D341Med (cell line): ENCODE results near the gene RAB6B.
"Not testable (repeated sequence)": the region's sequence is repeated elsewhere in the genome, so short reads cannot be mapped to it uniquely, and the experiment has no call there.

Source experiments
- DNase-seq: peaks from one replicate; pipeline ENCODE4 v3.0.0; 2012; ENCODE audit warnings: low spot score

The RAB6B gene

DNA sequence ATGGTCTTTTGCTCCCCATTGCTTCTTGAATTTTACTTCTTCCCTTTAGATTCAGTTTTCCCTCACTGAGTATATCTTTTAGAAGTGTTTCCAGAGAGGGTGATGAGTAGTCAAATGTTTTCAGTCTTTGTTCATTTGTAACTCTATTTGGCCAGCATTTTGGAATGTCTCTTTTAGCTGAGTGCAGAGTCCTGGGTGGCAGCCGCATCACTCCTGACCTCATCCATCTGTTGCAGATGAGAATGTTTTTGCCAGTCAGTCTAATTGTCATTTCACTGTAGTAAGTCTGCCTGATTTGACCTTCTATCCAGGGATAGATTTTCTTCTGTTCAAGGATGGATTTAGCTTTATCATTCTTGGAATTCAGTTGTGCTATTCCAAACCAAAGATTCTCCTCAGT, 82.8 kb downstream of the RAB6B start:
- no peak for DNase-seq

DNA sequence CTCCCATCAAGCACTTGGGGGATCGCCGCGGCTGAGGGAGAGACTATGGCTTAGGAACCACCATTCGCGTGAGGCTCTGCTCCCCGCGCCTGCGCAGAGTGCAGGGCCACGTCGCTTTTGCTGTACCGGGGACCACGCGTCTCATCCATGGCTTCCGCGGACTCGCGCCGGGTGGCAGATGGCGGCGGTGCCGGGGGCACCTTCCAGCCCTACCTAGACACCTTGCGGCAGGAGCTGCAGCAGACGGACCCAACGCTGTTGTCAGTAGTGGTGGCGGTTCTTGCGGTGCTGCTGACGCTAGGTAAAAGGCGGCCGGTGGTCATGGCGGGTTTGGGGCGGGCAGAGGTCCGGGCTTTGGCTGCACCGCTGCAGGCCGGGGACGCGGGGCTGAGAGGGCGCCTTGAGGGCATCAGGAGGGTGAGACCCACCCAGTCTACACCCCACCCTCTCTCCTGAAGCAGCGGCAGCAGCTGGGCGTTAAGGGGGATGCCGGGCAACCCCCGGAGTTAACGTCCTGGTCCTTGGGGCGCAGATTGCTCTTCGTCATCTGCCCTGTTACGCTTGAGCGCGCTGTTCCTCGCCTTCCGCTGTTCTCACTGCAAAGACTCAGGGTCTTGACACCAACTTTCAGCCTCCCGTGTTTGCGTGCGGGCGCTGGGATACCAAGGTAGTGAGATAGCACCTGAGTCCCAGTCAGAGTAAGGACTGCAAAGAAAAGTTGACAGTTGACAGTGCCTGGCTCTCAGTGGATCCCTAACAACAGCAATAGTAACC, 89.8 kb downstream of the RAB6B start, which contains the start of gene SRPRB:
Gene SRPRB, plus strand, starts transcription at position 114 of the 774 bp plus-strand sequence. Its CDS starts 34 bp downstream, at position 148.
- DNase-seq, result peak; percentile 99

DNA sequence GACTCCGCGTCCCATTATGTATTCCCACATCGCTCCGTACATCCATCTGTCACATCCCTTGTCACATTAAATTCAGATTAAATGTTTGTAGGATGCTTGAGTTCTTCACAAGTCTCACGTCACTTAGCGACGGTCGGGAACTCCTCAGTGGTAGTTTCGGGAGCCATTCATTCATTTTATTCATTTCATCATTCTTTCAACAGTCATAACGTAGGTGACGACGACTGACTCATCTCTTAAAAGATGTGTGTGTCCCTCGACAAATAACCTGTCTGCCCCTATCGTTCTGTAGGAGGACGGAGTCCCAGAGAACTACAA, 90.3 kb downstream of the RAB6B start:
- no peak for DNase-seq

DNA sequence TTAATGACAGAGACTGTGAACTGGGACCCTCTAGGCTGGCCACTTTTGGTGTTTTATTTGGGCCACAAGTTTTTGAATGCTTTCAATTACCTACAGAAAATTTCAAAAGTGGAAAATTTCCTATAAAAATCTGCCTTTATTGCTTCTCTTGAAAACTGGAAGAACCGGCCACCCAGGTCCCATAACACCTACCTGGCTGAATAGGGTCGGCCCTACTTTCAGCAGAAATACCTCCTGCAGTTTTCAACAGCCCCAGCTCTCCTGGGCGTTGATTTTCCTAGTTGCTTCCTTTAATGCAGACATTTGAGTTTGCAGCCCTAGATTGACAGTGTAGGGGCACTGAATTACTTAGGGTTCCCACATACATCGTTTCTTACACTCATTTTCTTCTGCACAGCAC, 90.8 kb downstream of the RAB6B start:
- DNase-seq, result no peak

DNA sequence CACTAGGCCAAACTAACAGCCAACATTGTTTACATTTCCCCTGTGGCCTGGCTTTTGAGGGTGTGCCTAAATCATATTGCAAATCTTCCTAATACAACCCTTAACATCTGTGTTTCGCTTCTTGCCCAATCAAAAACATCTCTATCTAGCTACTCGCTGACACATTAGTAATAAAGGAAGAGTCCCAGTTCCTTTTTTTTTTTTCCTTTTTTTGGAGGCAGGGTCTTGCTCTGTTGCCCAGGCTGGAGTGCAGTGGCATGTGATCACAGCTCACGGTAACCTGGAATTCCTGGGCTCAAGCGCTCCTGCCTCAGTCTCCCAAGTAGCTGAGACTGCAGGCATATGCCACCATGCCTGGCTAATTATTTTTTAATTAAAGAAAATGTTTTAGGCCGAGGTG, 92.2 kb downstream of the RAB6B start:
- no peak for DNase-seq

DNA sequence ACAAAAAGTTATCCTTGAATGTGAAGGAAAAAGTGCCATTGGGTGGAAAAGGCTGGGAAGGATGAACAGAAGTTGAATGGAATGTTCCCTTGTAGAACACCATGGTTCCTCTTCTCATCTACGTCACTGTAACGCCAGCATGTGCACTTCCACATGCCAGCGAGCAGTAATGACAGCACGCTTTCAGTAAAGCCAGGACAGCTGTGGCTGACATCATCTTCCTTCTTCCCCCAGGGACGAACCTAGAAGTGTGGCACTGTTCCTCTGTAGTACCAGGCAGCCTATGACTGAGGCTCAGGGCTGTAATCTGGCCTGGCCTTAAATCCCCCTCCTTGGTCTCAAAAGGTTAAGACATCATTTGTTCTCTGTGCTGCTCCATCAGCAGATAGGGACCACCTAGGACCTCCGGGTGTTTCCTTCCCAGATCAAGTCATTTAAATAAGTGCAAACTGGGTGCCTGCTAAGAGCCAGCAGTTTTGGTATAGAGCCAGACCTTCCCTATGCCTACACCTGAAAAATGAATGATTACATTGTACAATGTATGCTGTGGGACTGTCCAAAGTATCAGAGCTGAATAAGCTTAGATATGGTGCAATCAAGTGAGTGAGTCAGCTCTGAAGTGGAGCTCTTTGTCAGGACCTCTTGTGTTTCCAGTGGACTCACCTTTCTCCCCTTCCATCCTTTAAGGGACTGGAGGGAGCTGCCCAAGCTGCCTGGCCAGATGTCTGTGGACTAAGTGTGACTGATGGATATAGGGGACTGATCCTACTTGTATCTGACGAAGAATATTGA, 95.7 kb downstream of the RAB6B start:
- no peak for DNase-seq

DNA sequence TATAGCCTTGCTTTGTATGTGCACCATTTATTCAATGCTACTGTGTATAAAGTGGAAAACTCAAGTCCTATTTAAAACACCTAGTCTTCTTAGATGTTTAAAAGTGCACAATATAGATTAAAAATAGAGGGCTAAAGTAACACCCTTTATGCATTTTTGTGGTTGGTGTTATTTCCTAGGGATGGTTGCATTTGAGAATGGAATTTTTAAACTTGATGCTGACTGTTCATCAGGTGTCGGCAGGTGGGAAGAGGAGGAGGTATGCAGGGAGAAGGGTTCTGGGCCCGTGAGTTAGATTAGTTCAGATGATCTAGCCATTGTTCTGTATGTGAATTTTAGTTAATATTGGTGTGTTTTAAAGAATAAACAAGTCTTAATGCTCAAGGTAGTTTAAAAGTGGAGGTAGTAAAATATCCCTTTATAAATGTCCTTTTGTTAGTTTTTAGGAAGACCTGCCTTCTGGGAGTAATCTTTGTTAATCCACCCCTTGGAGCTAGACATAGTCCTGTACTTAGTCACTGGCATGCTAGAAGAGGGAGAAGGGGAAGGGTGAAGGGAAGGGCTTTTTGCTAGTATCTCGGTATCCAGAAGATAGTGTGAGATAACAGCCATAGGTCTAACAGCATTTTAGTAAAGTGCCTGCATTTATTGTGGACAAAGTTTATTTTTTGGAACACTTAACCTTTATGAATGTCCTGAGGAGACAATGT, 98.1 kb downstream of the RAB6B start:
- no peak for DNase-seq

DNA sequence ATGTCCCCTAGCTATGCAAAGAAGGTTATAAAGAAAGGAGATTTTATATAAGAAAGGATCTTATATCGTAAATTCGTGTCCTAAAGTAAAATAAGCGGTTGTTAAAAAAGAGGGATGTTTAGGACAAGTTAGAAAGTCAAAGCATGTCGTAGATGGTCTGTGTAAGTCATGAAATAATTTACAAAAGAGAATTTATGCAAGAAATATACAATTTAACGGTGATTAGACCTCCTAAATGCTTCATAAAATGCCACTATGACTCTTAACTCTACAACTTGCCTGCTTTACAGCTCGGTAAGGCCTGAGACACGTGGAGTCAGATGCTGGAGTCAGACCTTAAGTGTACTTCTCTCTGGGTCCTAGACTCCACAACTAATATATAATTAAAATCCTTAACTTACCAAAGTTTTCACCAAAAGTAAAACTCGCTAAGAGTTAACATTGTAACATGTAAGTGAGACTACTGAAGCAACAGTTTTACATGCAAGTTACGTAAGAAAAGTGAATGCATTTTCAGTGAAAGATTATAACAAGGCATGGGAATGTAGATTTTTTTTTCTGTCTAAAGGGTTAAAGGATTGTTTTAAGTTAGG, 103.4 kb downstream of the RAB6B start:
- DNase-seq, result no peak

DNA sequence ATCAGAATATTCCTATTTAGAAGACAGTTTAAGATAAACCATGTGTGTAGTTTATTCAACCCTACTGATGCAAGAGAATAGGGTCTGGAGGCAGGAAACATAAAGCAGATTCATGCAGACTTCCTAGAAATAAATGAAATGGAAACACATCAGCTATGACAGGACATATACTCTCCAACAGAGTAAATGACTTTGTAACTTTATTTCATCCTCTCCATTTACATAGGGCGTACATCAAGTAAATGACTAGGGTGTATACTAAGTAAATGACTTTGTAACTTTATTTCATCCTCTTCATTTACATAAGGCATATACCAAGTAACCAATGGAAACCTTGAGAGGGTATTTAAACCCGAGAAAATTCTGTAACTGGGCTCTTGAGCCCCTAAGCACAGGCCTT, 107.7 kb downstream of the RAB6B start:
- no peak for DNase-seq

DNA sequence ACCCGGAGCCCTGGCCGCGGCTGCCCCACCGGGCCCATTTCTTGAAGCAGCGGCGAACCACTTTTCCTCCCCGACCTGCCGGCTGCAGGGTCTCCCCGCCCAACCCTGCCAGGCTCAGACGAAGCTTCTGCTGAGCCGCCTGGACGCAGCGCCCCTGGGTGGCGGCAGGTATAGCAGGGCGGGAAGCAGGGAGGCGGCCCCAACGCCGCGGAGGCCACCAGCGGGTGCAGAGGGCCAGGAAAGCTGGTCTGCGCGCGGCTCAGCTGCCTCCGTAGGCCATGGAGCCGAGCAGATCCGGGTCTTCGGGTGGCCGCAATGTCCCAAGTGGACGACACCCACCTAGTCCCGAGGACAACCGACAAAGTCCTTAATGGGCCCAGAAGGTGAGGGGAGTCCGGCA, 111.9 kb downstream of the RAB6B start:
- DNase-seq, result no peak

DNA sequence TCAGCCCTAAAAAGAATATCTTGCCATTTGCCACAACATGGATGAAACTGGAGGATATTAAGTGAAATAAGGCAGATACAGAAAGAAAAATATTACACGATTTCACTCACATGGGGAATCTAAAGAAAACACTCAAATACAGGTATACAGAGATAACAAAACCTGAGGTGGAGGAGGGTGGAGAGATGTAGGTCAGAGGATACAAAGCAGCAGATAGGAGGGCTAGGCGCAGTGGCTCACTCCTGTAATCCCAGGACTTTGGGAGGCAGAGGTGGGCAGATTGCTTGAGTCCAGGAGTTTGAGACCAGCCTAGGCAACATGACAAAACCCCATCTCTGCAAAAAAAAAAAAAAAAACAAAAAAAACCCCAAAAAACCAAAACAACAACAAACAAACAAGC, 113.2 kb downstream of the RAB6B start:
- DNase-seq, result no peak

DNA sequence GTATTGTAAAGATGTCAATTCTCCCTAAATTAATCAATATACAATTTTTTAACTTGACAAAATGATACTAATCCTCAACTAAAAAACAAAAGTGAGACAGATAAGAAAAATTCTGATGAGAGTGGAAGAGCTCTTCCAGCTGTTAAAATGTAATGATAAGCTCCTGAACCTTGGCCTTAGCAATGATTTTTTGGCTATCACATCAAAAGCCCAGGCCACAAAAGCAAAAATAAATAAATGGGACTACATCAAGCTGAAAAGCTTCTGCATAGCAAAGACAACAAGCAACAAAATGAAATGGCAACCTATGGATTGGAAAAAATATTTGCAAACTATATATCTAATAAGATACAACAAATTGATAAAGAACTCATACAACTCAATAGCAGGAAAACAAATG, 114.1 kb downstream of the RAB6B start:
- no peak for DNase-seq

DNA sequence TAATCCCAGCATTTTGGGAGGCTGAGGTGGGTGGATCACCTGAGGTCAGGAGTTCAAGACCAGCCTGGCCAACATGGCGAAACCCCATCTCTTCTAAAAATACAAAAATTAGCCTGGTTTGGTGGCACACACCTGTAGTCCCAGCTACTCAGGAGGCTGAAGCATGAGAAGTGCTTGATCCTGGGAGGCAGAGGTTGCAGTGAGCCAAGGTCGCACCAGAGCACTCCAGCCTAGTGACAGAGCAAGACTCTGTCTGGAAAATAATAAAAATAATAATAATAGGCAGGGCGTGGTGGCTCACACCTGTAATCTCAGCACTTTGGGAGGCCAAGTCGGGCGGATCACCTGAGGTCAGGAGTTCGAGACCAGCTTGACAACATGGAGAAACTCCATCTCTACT, 114.9 kb downstream of the RAB6B start:
- not testable (repeated sequence) for DNase-seq

DNA sequence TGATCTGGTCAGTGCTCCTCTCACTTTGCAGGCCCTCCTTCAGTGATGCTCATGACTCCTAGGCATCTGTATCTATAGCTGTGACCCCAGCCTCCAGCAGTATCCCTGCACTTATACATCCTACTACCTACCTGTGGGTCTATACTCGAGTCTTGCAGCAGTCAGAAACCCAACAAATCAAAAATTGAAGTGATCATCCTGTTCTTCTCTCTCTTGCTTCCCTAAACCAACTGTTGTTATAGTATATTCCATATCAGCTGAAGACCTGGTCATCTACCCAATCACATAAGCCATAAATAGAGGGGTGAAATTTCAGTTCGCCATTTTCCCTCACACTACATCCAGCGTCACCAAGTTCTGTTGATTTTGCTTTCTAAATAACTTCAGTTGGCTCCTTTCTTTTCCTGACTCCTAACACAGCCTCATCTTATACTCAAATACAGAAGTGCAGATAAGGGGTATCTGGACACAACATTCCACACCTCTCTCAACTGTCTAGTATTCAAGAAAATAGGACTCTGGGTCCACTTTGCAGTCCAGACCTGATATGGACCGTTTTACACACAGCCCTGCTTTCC, 116.0 kb downstream of the RAB6B start:
- no peak for DNase-seq

DNA sequence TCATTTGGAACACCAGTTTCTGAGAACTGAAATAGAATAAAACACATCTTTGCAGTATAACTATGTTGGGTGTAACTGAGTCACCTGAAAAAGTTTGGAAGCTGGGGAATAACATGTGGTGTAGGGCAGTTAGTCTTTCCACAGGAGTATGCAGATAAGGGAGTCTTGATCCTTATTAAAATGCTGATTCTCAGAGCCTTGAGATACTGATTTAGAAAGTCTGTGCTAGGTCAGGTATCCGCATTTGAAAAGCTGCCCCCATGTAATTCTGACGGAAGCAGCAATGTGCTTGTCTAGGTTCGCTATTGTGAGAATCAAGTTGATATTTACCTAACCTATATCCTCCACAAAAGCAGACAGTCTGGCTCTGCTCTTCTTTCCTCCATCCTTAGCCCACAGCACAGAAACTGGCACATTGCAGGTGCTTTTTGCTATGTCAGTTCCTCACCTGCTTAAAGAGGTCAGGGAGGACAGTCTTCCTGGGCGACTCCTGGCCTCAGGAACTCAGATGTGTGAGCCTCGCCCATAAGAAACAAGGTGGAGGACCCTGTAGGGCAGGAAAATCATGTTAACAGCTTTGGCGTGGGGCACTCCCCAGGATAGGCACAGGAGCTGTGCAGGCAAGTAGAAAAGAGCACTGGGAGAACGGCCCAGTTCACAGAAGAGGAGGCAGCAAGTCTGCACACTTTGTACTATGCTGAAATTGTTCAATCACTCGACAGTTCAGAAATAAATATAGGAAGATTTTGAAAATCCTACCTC, 117.7 kb downstream of the RAB6B start:
- DNase-seq, result no peak

DNA sequence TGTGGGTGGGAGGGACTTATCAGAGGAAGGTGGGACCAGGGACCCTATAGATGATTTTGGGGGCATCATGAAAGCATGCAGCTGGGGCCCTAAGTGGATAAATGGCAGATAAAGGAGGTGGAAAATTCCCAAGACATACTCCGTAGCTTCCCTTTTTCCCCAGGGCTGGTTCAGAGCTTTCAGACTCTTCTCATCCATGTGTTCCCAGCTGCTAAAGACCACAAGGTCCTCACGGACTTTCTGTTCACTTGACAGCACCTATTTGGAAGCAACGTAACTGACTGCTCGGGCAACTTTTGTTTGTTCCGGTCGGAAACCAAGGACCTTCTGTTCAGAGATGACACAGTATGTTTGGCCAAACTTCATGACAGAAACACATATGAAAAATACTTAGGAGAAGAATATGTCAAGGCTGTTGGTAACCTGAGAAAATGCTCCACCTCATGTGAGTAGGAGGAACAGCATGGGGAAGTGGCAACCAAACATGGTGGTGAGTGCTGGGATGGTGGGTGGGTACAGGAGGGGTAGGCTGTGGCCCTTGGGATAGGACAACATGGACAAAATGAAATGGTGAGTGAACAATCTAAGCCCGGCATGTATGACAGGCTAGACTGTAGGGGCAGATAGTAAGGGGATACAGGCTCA, 118.8 kb downstream of the RAB6B start:
- no peak for DNase-seq

DNA sequence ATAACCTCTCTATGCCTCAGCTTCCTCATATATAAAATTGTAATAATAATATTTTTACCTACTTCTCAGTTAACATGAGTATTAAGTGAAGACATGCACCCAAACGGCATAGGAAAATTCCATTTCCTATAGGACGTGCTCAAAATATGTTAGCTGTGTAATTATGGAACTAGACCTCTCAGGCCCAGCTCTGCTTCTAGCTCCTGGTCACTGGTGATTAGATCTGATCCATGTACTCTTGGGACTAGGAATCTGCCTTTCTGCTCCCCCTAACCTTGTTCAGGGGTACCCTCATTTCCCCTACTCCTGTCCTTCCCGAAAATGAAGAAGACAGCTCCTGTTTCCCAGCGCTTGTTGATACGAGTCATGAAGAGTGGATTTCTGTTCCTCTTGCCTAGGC, 119.8 kb downstream of the RAB6B start:
- DNase-seq, result no peak

DNA sequence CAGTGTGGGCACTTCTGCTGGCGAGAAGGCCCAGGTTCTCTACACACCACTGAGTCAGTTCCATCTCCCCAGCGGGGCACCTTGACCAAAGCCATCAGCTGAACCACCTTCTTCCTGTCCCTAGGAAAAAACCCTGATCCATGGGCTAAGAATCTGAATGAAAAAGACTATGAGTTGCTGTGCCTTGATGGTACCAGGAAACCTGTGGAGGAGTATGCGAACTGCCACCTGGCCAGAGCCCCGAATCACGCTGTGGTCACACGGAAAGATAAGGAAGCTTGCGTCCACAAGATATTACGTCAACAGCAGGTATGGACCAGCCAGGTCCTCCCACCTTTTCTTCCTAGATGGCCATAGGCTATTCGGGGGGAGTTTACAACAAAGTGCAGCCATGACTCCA, 120.4 kb downstream of the RAB6B start:
- no peak for DNase-seq
